Osteoblast (primary cell): ENCODE results near the gene CDC42BPA. TPM values are rescaled to one million over a fixed set of nuclear protein-coding genes. Genes with fewer than 3 reads are reported as not detected.

Source experiments
- DNase-seq: peaks from one replicate; pipeline ENCODE4 v3.0.0; 2011; ENCODE audit warnings: low spot score, mixed read lengths; ENCODE audit not compliant: insufficient read length; ENCODE audit errors: missing footprints
- H2AFZ ChIP-seq: 2 replicates; pipeline ENCODE4 v1.6.0; 2011; ENCODE audit warnings: mild to moderate bottlenecking, low read length
- H3K27ac ChIP-seq: 2 replicates; pipeline ENCODE4 v1.5.1; 2011; ENCODE audit warnings: mild to moderate bottlenecking, low read depth, low read length, moderate library complexity
- H3K27me3 ChIP-seq: 2 replicates; pipeline ENCODE4 v1.6.0; 2012; ENCODE audit warnings: mild to moderate bottlenecking, control low read depth, inconsistent platforms, low read length, moderate library complexity; ENCODE audit not compliant: insufficient read depth
- H3K36me3 ChIP-seq: 2 replicates; pipeline ENCODE4 v1.5.1; 2011; ENCODE audit warnings: mild to moderate bottlenecking, low read length, control low read depth, moderate library complexity; ENCODE audit not compliant: insufficient read depth
- H3K4me1 ChIP-seq: 2 replicates; pipeline ENCODE4 v1.5.1; 2011; ENCODE audit warnings: mild to moderate bottlenecking, low read length, control low read depth, moderate library complexity; ENCODE audit not compliant: insufficient read depth
- H3K4me2 ChIP-seq: 2 replicates; pipeline ENCODE4 v1.6.0; 2011; ENCODE audit warnings: mild to moderate bottlenecking, low read length; ENCODE audit not compliant: insufficient read depth
- H3K4me3 ChIP-seq: fragments of 200-600 bp; sonication (generic); 3 replicates; pipeline ENCODE4 v1.5.1; 2012; ENCODE audit warnings: mild to moderate bottlenecking, low read length, inconsistent platforms; ENCODE audit not compliant: insufficient read depth
- H3K79me2 ChIP-seq: 2 replicates; pipeline ENCODE4 v1.6.0; 2012; ENCODE audit warnings: mild to moderate bottlenecking, low read length, control low read depth, inconsistent platforms; ENCODE audit not compliant: insufficient read depth
- H3K9me3 ChIP-seq: 2 replicates; pipeline ENCODE4 v1.5.1; 2011; ENCODE audit warnings: low read depth, low read length, control low read depth
- H4K20me1 ChIP-seq: 2 replicates; pipeline ENCODE4 v1.6.0; 2012; ENCODE audit warnings: mild to moderate bottlenecking, low read length, control low read depth; ENCODE audit not compliant: insufficient read depth
- CTCF ChIP-seq: IDR thresholded peaks from 2 replicates; pipeline ENCODE4 v1.5.1; 2011; ENCODE audit warnings: mild to moderate bottlenecking, low read depth, low read length, moderate library complexity; ENCODE audit errors: extremely low read depth
- total RNA-seq: library from RNA; depleted of rRNA; stranded (reverse); fragments of >200 nt; gene quantifications from 2 replicates; pipeline ENCODE4 v1.2.3, GENCODE V29; 2012

CDC42BPA gene
- total RNA-seq, 1 donor = 77.8 TPM

- no peaks in the 10 kb centered on the region for H3K4me1 ChIP-seq
- H3K9me3 ChIP-seq = no peaks in the 10 kb centered on the region
- no peak for TF ChIP-seq CTCF
Observed at GRCh38 chr1:226951286-226952117, 366.8 kb downstream of the CDC42BPA start.

GRCh38 chr1:226950871-226951270 lies 367.4 kb downstream of the CDC42BPA start:
- no peak overlapping the region for H3K4me3 ChIP-seq
- H3K4me2 ChIP-seq = no peak overlapping the region
- TF ChIP-seq CTCF = no peak
- H3K36me3 ChIP-seq = no peaks in the 10 kb centered on the region
- no peaks in the 10 kb centered on the region for H3K79me2 ChIP-seq
- no peak for DNase-seq
- no peak overlapping the region for H3K27ac ChIP-seq
- no peaks in the 10 kb centered on the region for H3K27me3 ChIP-seq
- no peaks in the 10 kb centered on the region for H3K9me3 ChIP-seq
- H3K4me1 ChIP-seq = no peaks in the 10 kb centered on the region
- H2AFZ ChIP-seq = no peak overlapping the region
- peaks cover 2% of the 10 kb centered on the region for H4K20me1 ChIP-seq

More at GRCh38 chr1:226951286-226952117, 366.8 kb downstream of the CDC42BPA start:
- Histone ChIP-seq H3K36me3 (no peaks in the 10 kb centered on the region), H4K20me1 (peaks cover 2% of the 10 kb centered on the region), H3K4me2 (no peak overlapping the region), H3K79me2 (no peaks in the 10 kb centered on the region), H3K27ac (no peak overlapping the region), H3K27me3 (no peaks in the 10 kb centered on the region), H3K4me3 (no peak overlapping the region), H2AFZ (no peak overlapping the region)
- no peak for DNase-seq

- H3K4me1 ChIP-seq = no peaks in the 10 kb centered on the region
- H3K4me2 ChIP-seq = no peak overlapping the region
- H3K4me3 ChIP-seq = no peak overlapping the region
- no peak for DNase-seq
- H3K36me3 ChIP-seq = no peaks in the 10 kb centered on the region
- H3K27ac ChIP-seq = no peak overlapping the region
- no peak overlapping the region for H2AFZ ChIP-seq
- peaks cover 2% of the 10 kb centered on the region for H4K20me1 ChIP-seq
- H3K27me3 ChIP-seq = no peaks in the 10 kb centered on the region
- H3K9me3 ChIP-seq = no peaks in the 10 kb centered on the region
- no peaks in the 10 kb centered on the region for H3K79me2 ChIP-seq
- TF ChIP-seq CTCF = no peak
Observed at GRCh38 chr1:226950316-226950715, 368.0 kb downstream of the CDC42BPA start.

GRCh38 chr1:226949401-226949800 lies 368.9 kb downstream of the CDC42BPA start:
- no peaks in the 10 kb centered on the region for H3K36me3 ChIP-seq
- no peak overlapping the region for H3K4me3 ChIP-seq
- no peaks in the 10 kb centered on the region for H3K79me2 ChIP-seq

More at GRCh38 chr1:226949401-226949800, 368.9 kb downstream of the CDC42BPA start:
- H3K9me3 ChIP-seq = no peaks in the 10 kb centered on the region
- no peak for DNase-seq
- peaks cover 2% of the 10 kb centered on the region for H4K20me1 ChIP-seq
- TF ChIP-seq CTCF = no peak
- H3K4me1 ChIP-seq = no peaks in the 10 kb centered on the region
- no peak overlapping the region for H3K27ac ChIP-seq
- no peak overlapping the region for H2AFZ ChIP-seq
- no peak overlapping the region for H3K4me2 ChIP-seq
- H3K27me3 ChIP-seq = no peaks in the 10 kb centered on the region
